SU-DHL-6 (cell line): ENCODE results near the gene AP3S1.

ENCODE experiments used
- H2AFZ ChIP-seq: fragments of 200-600 bp; sonication (generic); 2 replicates; pipeline ENCODE4 v1.6.1; 2014; ENCODE audit warnings: low read depth, mild to moderate bottlenecking, moderate library complexity, mixed read lengths, antibody characterized with exemption, low read length; ENCODE audit not compliant: severe bottlenecking
- H3F3A ChIP-seq: fragments of 200-600 bp; shearing (Covaris generic); 2 replicates; pipeline ENCODE4 v1.6.0; 2016; ENCODE audit warnings: antibody characterized with exemption, mild to moderate bottlenecking; ENCODE audit not compliant: insufficient read depth
- H3K27ac ChIP-seq: fragments of 200-600 bp; sonication (generic); 2 replicates; pipeline ENCODE4 v1.5.1; 2016; ENCODE audit warnings: low read depth, mild to moderate bottlenecking, low read length, moderate library complexity, mixed read lengths
- H3K27me3 ChIP-seq: fragments of 200-600 bp; sonication (generic), shearing (Covaris generic); 2 replicates; pipeline ENCODE4 v1.6.0; 2014; ENCODE audit warnings: mild to moderate bottlenecking, low read length
- H3K36me3 ChIP-seq: fragments of 200-600 bp; sonication (generic); 2 replicates; pipeline ENCODE4 v1.6.1; 2014; ENCODE audit warnings: mild to moderate bottlenecking, low read length, mixed read lengths
- H3K4me2 ChIP-seq: fragments of 300-600, 200-600 bp; shearing (Covaris generic), sonication (generic); 2 replicates; pipeline ENCODE4 v1.6.0; 2014; ENCODE audit warnings: low read length, low read depth, mild to moderate bottlenecking; ENCODE audit not compliant: poor library complexity, severe bottlenecking
- H3K4me3 ChIP-seq: fragments of 200-600 bp; sonication (generic); 2 replicates; pipeline ENCODE4 v1.5.1; 2014; ENCODE audit warnings: antibody characterized with exemption, low read length, mild to moderate bottlenecking, mixed read lengths; ENCODE audit not compliant: insufficient read depth, poor library complexity, severe bottlenecking
- H3K79me2 ChIP-seq: fragments of 200-600 bp; sonication (generic); 2 replicates; pipeline ENCODE4 v1.6.1; 2014; ENCODE audit warnings: mild to moderate bottlenecking, low read length, moderate library complexity; ENCODE audit not compliant: insufficient read depth
- H3K9ac ChIP-seq: fragments of 200-600 bp; sonication (generic); 2 replicates; pipeline ENCODE4 v1.7.0; 2014; ENCODE audit warnings: mild to moderate bottlenecking, low read length
- H3K9me2 ChIP-seq: fragments of 200-600 bp; sonication (generic); replicated peaks from 2 replicates; pipeline ENCODE4 v1.6.1; 2014; ENCODE audit warnings: low read length; ENCODE audit not compliant: insufficient read depth
- H3K9me3 ChIP-seq: fragments of 200-600 bp; sonication (generic); 2 replicates; pipeline ENCODE4 v1.6.1; 2014; ENCODE audit warnings: low read length, mixed read lengths; ENCODE audit not compliant: insufficient read depth
- H4K20me1 ChIP-seq: fragments of 200-600 bp; sonication (generic); 2 replicates; pipeline ENCODE4 v1.6.1; 2014; ENCODE audit warnings: low read depth, mild to moderate bottlenecking, antibody characterized with exemption, low read length, moderate library complexity, mixed read lengths
- CTCF ChIP-seq: fragments of 200-600 bp; sonication (generic); IDR thresholded peaks from one replicate; pipeline ENCODE4 v1.5.1; 2017; ENCODE audit warnings: antibody characterized with exemption, mild to moderate bottlenecking, low read length, moderate library complexity; ENCODE audit not compliant: insufficient read depth, poor library complexity, severe bottlenecking
- EZH2phosphoT487 ChIP-seq: fragments of 200-600 bp; sonication (generic), shearing (Covaris generic); conservative IDR thresholded peaks from 2 replicates; pipeline ENCODE4 v1.6.1; 2018; ENCODE audit warnings: mild to moderate bottlenecking, antibody characterized with exemption, low read length, moderate library complexity, mixed read lengths

AP3S1 gene

GRCh38 chr5:115963566-115963965, 121.8 kb downstream of the AP3S1 start:
- Histone ChIP-seq H3K27me3 (no peaks in the 10 kb centered on the region), H4K20me1 (no peaks in the 10 kb centered on the region), H3K79me2 (no peaks in the 10 kb centered on the region), H3K4me2 (no peak overlapping the region), H3K9me2 (no peaks in the 10 kb centered on the region), H3K4me3 (no peak overlapping the region), H3F3A (no peaks in the 10 kb centered on the region), H2AFZ (no peak overlapping the region), H3K36me3 (no peaks in the 10 kb centered on the region), H3K27ac (no peak overlapping the region), H3K9me3 (no peaks in the 10 kb centered on the region), H3K9ac (no peak overlapping the region)
- TF ChIP-seq EZH2phosphoT487 (no peak), CTCF (no peak)
